Measurements from ENCODE around the gene S1PR3.

DNA sequence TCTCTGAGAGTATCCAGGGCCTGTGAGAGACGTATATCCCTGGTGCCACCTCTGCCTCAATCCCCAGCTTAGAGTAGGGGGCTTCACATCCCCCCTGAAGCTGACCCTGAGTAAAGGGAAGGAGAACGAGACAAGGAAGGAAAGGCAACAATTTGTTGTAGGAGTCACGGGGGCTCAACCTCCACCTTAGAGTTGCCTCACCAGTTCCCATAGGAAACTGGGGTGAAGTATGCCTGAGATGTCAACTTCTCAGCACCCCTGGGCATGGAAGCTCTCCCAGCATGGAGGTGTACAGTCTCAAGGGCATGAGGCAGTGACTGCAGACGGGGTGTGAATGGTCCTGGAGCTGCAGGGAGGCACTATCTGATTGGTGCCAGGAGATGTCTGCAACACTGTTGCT lies 53.6 kb downstream of the S1PR3 start:
- TF ChIP-seq, protein P1, sequence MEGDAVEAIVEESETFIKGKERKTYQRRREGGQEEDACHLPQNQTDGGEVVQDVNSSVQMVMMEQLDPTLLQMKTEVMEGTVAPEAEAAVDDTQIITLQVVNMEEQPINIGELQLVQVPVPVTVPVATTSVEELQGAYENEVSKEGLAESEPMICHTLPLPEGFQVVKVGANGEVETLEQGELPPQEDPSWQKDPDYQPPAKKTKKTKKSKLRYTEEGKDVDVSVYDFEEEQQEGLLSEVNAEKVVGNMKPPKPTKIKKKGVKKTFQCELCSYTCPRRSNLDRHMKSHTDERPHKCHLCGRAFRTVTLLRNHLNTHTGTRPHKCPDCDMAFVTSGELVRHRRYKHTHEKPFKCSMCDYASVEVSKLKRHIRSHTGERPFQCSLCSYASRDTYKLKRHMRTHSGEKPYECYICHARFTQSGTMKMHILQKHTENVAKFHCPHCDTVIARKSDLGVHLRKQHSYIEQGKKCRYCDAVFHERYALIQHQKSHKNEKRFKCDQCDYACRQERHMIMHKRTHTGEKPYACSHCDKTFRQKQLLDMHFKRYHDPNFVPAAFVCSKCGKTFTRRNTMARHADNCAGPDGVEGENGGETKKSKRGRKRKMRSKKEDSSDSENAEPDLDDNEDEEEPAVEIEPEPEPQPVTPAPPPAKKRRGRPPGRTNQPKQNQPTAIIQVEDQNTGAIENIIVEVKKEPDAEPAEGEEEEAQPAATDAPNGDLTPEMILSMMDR (IDR thresholded peaks at IDR 0.05; ENCODE audit: low read depth, low read length, missing input control), result no peak
- TF ChIP-seq, protein P2, sequence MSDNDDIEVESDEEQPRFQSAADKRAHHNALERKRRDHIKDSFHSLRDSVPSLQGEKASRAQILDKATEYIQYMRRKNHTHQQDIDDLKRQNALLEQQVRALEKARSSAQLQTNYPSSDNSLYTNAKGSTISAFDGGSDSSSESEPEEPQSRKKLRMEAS (IDR thresholded peaks at IDR 0.05), result no peak
- no peak for TF ChIP-seq HNF4G (IDR thresholded peaks at IDR 0.05)
- TF ChIP-seq FOXA1 (IDR thresholded peaks at IDR 0.05), result no peak
- TF ChIP-seq YY1 (IDR thresholded peaks at IDR 0.05), result no peak
